Astrocyte (in vitro differentiated cells and primary cell): ENCODE measurements around the gene WDR6. TPM values are rescaled to one million over a fixed set of nuclear protein-coding genes. Genes with fewer than 3 reads are reported as not detected.

Experiments
- DNase-seq: peaks from one replicate; pipeline ENCODE4 v3.0.0-alpha.2; 2010; ENCODE audit warnings: low read depth
- FAIRE-seq: peaks from 2 replicates; lab custom pipeline; 2011; peaks lifted over from hg19 to GRCh38; lab: Jason Lieb, UNC
- H2AFZ ChIP-seq: 2 replicates; pipeline ENCODE4 v1.6.0; 2012; ENCODE audit warnings: low read depth, low read length, inconsistent platforms
- H3K27ac ChIP-seq: 2 replicates; pipeline ENCODE4 v1.5.1; 2011; ENCODE audit warnings: low read depth, low read length, inconsistent platforms
- H3K27me3 ChIP-seq: 2 replicates; pipeline ENCODE4 v1.6.0; 2011; ENCODE audit warnings: low read length, inconsistent platforms; ENCODE audit not compliant: insufficient read depth
- H3K36me3 ChIP-seq: 2 replicates; pipeline ENCODE4 v1.5.1; 2011; ENCODE audit warnings: low read length, inconsistent platforms; ENCODE audit not compliant: insufficient read depth
- H3K4me1 ChIP-seq: 2 replicates; pipeline ENCODE4 v1.5.1; 2011; ENCODE audit warnings: low read length, inconsistent platforms; ENCODE audit not compliant: insufficient read depth
- H3K4me2 ChIP-seq: 2 replicates; pipeline ENCODE4 v1.6.0; 2012; ENCODE audit warnings: low read length, inconsistent platforms
- H3K4me3 ChIP-seq: 2 replicates; pipeline ENCODE4 v1.5.1; 2011; ENCODE audit warnings: low read depth, mild to moderate bottlenecking, low read length, inconsistent platforms; ENCODE audit not compliant: insufficient read depth
- H3K79me2 ChIP-seq: 2 replicates; pipeline ENCODE4 v1.6.0; 2012; ENCODE audit warnings: mild to moderate bottlenecking, low read length, inconsistent platforms; ENCODE audit not compliant: insufficient read depth
- H3K9ac ChIP-seq: 2 replicates; pipeline ENCODE4 v1.6.0; 2012; ENCODE audit warnings: mild to moderate bottlenecking, low read length, inconsistent platforms
- H3K9me3 ChIP-seq: 2 replicates; pipeline ENCODE4 v1.5.1; 2012; ENCODE audit warnings: low read depth, mild to moderate bottlenecking, low read length, inconsistent platforms; ENCODE audit not compliant: insufficient read depth
- H4K20me1 ChIP-seq: 2 replicates; pipeline ENCODE4 v1.6.0; 2012; ENCODE audit warnings: low read length, inconsistent platforms; ENCODE audit not compliant: insufficient read depth
- H3K27ac Mint-ChIP-seq: one replicate; pipeline ENCODE4 v1.8.0; 2021; ENCODE audit warnings: mild to moderate bottlenecking, mixed read lengths; ENCODE audit not compliant: unreplicated experiment
- H3K27me3 Mint-ChIP-seq: one replicate; pipeline ENCODE4 v1.8.0; 2021; ENCODE audit warnings: low read depth, mixed read lengths; ENCODE audit not compliant: unreplicated experiment
- H3K36me3 Mint-ChIP-seq: one replicate; pipeline ENCODE4 v1.8.0; 2021; ENCODE audit warnings: low read depth, mixed read lengths; ENCODE audit not compliant: unreplicated experiment
- H3K4me1 Mint-ChIP-seq: one replicate; pipeline ENCODE4 v1.8.0; 2021; ENCODE audit warnings: low read depth, mixed read lengths; ENCODE audit not compliant: unreplicated experiment
- H3K4me3 Mint-ChIP-seq: one replicate; pipeline ENCODE4 v1.8.0; 2021; ENCODE audit warnings: mild to moderate bottlenecking, moderate library complexity, mixed read lengths; ENCODE audit not compliant: unreplicated experiment
- H3K9me3 Mint-ChIP-seq: one replicate; pipeline ENCODE4 v1.8.0; 2021; ENCODE audit warnings: mild to moderate bottlenecking, mixed read lengths; ENCODE audit not compliant: unreplicated experiment
- CTCF ChIP-seq: IDR thresholded peaks from 2 replicates; pipeline ENCODE4 v1.5.1; 2011; ENCODE audit warnings: low read depth, mild to moderate bottlenecking, inconsistent platforms, low read length, moderate library complexity; ENCODE audit not compliant: insufficient read depth
- EZH2 ChIP-seq: IDR thresholded peaks from 2 replicates; pipeline ENCODE4 v1.6.1; 2012; ENCODE audit warnings: mild to moderate bottlenecking, low read length, inconsistent platforms; ENCODE audit not compliant: insufficient read depth
- total RNA-seq: library from RNA; stranded (reverse); gene quantifications from 2 replicates; pipeline ENCODE4 v1.2.1, GENCODE V29; 2021

WDR6 gene
- total RNA-seq, 1 donor from 2014 or later: 130 TPM

GRCh38 chr3:48997714-48998637 is 9.2 kb upstream of the WDR6 start:
- H3K36me3 ChIP-seq: peaks cover 2% of the 10 kb centered on the region
- H3K4me1 Mint-ChIP-seq: no peaks in the 10 kb centered on the region
- no peak overlapping the region for H3K4me2 ChIP-seq
- FAIRE-seq: no peak
- H3K4me1 ChIP-seq: no peaks in the 10 kb centered on the region
- TF ChIP-seq EZH2 (no peak), CTCF (no peak)
- H3K27me3 ChIP-seq: no peaks in the 10 kb centered on the region
- H3K9me3 Mint-ChIP-seq: no peaks in the 10 kb centered on the region
- H2AFZ ChIP-seq: no peak overlapping the region
- peaks cover 12% of the 10 kb centered on the region for H3K79me2 ChIP-seq
- no peaks in the 10 kb centered on the region for H3K27me3 Mint-ChIP-seq
- DNase-seq: no peak
- H3K9me3 ChIP-seq: no peaks in the 10 kb centered on the region
- H4K20me1 ChIP-seq: peaks cover 5% of the 10 kb centered on the region
- no peak overlapping the region for H3K27ac Mint-ChIP-seq
- no peak overlapping the region for H3K9ac ChIP-seq
- no peak overlapping the region for H3K27ac ChIP-seq
- H3K4me3 ChIP-seq: no peak overlapping the region
- H3K36me3 Mint-ChIP-seq: peaks cover 10% of the 10 kb centered on the region
- H3K4me3 Mint-ChIP-seq: no peak overlapping the region

- H3K4me3 Mint-ChIP-seq: no peak overlapping the region
- H3K4me2 ChIP-seq: no peak overlapping the region
- no peaks in the 10 kb centered on the region for H3K27me3 Mint-ChIP-seq
- FAIRE-seq: no peak
- H2AFZ ChIP-seq: no peak overlapping the region
- peaks cover 5% of the 10 kb centered on the region for H4K20me1 ChIP-seq
- H3K9me3 ChIP-seq: no peaks in the 10 kb centered on the region
- no peak overlapping the region for H3K27ac ChIP-seq
- no peak overlapping the region for H3K9ac ChIP-seq
- TF ChIP-seq EZH2: no peak
- TF ChIP-seq CTCF: no peak
- H3K4me1 Mint-ChIP-seq: no peaks in the 10 kb centered on the region
- peaks cover 5% of the 10 kb centered on the region for H3K36me3 Mint-ChIP-seq
- H3K4me1 ChIP-seq: no peaks in the 10 kb centered on the region
- H3K36me3 ChIP-seq: peaks cover 2% of the 10 kb centered on the region
- no peak for DNase-seq
- no peaks in the 10 kb centered on the region for H3K9me3 Mint-ChIP-seq
- H3K79me2 ChIP-seq: peaks cover 6% of the 10 kb centered on the region
- no peak overlapping the region for H3K4me3 ChIP-seq
- no peak overlapping the region for H3K27ac Mint-ChIP-seq
- H3K27me3 ChIP-seq: no peaks in the 10 kb centered on the region
Measured at GRCh38 chr3:48999085-48999858, 7.9 kb upstream of the WDR6 start.
